ENCODE results near the gene KIF27.
"Not testable (repeated sequence)": the region's sequence is repeated elsewhere in the genome, so short reads cannot be mapped to it uniquely, and the experiment has no call there.

DNA sequence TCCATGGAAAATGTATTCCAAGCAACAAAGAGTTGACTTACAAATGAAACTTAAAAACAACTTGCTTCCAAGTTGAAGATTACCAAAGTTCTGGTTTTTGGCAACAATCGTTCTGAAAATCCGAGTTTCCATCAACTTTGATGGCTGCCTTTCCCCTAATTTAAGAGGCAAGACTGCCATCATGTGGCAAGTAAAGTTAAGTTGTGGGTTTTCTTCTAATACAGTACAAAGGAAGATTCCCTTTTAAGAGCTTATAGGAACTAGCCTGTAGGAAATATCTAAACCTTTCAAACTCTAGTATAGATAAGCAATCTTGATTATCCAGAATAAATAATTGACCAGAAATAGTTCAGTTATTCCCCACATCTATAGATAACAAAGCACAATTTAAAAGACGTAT lies 9.0 kb downstream of the KIF27 start:
- TF ChIP-seq, protein P1, sequence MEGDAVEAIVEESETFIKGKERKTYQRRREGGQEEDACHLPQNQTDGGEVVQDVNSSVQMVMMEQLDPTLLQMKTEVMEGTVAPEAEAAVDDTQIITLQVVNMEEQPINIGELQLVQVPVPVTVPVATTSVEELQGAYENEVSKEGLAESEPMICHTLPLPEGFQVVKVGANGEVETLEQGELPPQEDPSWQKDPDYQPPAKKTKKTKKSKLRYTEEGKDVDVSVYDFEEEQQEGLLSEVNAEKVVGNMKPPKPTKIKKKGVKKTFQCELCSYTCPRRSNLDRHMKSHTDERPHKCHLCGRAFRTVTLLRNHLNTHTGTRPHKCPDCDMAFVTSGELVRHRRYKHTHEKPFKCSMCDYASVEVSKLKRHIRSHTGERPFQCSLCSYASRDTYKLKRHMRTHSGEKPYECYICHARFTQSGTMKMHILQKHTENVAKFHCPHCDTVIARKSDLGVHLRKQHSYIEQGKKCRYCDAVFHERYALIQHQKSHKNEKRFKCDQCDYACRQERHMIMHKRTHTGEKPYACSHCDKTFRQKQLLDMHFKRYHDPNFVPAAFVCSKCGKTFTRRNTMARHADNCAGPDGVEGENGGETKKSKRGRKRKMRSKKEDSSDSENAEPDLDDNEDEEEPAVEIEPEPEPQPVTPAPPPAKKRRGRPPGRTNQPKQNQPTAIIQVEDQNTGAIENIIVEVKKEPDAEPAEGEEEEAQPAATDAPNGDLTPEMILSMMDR (IDR thresholded peaks at IDR 0.05; ENCODE audit: insufficient read depth, low read length, poor library complexity, severe bottlenecking), result not testable (repeated sequence)
- TF ChIP-seq EZH2phosphoT487 (conservative IDR thresholded peaks at IDR 0.05; ENCODE audit: low read length), result not testable (repeated sequence)
